Amniotic stem cell (primary cell): ENCODE data around the gene PPP1CA.
"Not testable (repeated sequence)": the region's sequence is repeated elsewhere in the genome, so short reads cannot be mapped to it uniquely, and the experiment has no call there.

Experiments used
- DNase-seq: peaks from one replicate; lab custom pipeline; 2025; lab: John Stamatoyannopoulos, UW

Gene PPP1CA

DNA sequence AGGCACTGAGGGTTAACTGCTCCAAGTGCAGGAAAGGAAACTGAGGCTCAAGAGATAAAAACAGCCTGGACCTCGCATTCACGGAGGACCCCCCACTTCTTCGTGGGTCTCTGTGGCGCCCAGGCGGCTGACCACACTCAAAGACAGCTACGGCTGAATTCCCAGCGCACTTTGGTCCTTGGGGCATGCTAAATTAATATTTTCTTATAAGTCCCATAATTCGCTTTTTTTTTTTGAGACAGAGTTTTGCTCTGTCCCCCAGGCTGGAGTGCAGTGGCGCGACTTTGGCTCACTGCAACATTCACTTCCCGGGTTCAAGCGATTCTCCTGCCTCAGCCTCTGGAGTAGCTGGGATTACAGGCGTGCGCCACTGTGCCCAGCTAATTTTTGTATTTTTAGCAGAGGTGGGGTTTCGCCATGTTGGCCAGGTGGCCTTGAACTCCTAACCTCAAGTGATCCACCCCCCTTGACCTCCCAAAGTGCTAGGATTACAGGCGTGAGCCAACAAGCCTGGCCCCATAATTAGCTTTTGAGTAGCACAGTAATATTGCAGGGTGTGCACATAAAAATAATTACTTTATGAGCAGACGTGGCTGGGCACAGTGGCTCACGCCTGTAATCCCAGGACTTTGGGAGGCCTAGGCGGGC, 658 bp upstream of the PPP1CA start:
- DNase-seq = not testable (repeated sequence)

DNA sequence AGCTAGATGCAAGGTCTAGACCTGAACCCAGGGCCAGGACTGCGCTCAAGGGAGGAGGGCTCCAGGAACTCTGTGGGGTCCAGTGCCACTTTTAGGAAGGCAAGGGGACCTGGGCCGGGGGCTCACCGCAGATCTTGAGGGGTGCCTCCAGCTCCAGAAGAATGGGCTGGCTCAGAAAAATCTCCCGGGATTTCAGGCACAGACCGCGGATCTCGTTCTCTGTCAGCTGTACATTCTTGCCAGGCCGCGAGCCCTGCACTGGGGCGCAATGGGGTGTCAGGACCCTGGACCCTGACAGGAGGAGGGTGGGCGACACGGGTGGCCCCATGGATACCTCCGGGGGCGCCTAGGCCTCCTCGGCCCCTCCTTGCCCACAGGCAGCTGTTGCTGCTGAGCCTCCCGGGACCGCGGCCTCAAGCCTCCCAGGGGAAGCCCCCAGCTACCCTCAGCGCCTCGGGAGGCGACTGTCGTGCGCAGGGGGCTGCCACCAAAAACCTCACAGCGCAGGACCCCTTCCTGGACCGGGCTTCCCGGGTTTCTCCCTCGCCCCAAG, 640 bp downstream of the PPP1CA start:
- DNase-seq = no peak

DNA sequence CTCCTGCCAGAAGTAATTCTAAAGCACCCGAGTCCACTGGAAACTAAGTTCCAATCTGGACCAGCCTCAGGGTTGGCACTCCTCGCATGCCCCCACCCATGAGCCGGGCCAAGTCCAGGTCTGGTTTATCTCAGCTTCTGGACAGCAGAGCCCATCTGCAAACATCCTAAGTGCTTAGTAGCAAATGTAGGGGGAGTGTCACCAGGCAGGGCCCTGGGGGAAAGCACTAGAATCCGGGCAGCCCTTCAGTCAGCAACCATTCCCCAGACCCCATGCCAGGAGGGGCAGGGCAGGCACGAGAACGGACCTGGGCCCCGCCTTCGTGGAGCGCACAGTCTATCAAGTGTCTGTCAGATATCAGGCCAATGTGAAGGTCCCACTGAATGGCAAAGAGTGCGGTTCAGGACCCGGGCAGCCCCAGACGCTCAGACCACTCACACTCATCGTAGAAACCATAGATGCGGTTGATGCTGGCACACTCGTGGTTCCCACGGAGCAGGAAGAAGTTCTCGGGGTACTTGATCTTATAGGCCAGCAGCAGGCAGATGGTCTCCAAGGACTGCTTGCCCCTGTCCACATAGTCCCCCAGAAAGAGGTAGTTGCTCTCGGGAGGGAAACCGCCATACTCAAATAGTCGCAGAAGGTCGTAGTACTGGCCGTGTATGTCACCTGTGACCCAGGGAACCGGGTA, 1.3 kb downstream of the PPP1CA start:
- no peak for DNase-seq

DNA sequence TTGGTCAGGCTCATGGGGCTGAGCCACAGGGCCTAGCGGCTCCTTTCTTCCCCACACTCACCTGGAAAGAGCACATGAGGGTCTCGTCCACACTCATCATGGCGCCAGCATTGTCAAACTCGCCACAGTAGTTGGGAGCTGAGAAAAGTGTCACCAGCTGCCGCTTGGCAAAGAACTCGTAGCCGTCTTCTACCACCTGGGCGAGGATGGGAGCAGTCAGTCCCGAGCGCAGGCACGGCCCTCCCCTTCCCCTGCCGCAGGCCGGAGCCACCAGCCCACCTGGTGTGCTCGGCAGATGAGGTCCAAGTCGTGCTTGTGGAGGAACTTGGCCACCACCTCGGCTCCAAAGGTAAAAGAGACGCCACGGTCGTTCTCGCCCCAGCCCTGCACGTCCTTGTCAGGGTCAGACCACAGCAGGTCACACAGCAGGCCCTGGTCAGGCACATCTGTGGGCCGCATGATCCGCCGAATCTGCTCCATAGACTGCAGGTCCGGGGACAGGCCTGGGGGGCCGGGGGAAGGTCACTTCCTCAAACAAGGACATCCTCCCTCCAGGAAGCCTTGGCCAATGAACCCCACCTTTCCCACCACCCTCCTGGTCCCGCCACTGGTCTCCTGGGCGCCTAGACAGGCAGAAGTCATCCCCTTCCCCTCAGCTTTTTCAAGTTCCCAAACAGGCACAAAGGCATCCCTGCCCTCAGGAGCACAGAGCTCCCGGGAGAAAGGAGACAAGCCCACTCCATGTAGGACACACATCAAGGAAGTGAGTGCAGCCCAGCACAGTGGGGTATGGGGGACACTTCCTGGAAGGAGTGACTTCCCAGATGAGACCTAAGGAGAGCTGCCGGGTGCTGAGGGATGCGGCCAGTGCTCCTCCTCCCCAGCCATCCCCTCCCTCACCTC, 2.7 kb downstream of the PPP1CA start:
- no peak for DNase-seq

DNA sequence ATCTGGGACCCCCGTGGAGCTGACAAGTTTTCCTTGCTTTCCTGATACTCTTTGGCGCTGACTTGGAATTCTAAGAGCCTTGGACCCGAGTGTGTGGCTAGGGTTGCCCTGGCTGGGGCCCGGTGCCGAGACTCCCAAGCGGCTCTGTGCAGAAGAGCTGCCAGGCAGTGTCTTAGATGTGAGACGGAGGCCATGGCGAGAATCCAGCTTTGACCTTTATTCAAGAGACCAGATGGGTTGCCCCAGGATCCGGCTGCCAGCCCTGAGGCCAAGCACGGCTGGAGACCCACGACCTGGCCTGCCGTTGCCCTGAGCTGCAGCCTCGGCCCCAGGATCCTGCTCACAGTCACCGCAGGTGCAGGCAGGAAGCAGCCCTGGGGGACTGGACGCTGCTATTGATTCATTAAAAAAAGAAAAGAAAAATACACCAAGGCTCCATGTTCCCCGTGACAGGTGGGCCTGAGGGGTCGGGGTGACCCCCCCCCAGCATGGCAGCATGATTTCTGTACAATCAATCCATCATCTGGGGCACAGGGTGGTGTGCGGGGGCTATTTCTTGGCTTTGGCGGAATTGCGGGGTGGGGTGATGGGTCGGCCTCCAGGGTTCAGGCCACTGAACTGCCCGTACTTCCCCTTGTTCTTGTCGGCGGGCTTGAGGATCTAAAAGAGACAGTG, 3.5 kb downstream of the PPP1CA start:
- DNase-seq = no peak

DNA sequence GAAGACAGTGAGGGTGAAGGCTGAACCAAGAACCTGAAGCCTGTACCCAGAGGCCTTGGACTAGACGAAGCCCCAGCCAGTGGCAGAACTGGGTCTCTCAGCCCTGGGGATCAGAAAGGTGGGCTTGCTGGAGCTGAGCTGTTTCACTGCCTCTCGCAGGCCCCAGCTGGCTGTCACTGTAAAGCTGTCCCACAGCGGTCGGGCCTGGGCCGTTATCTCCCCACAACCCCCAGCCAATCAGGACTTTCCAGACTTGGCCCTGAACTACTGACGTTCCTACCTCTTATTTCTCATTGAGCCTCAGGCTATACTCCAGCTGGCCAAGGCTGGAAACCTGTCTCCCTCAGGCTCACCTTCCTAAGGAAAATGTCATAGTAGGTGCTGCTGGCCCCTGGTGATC, 4.1 kb downstream of the PPP1CA start:
- no peak for DNase-seq

DNA sequence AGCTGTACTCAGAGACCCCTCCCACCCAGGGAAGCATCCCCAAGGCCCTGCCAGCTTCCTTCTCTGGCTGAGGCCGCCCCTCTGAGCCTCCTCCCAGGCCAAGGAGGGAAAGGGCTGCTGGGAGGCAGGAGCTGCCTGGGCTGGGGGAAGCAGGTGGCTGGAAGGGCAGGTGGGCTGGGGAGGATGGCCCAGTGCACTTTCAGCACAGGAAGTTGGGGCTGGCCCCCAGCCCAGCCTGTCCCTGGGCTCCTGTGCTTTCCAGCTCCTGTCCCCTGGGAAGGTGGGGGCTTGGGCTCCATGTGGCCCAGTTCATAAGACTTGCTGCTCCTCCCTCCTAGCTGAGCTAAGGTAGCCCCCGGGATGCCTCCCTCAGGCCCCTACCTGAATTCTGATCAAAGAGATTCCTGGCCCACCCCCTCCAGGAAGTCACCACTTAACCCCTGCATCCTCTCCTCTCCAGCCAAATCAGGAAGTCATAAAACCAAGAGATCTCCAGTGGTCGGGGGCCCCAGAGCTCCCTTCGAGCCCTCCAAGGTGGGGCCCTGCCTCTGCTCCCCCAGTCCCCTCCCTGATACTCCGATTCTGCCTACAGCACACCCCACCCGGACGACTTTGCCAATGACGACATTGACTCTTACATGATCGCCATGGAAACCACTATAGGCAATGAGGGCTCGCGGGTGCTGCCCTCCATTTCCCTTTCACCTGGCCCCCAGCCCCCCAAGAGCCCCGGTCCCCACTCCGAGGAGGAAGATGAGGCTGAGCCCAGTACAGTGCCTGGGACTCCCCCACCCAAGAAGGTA, 4.9 kb downstream of the PPP1CA start:
- DNase-seq = no peak

DNA sequence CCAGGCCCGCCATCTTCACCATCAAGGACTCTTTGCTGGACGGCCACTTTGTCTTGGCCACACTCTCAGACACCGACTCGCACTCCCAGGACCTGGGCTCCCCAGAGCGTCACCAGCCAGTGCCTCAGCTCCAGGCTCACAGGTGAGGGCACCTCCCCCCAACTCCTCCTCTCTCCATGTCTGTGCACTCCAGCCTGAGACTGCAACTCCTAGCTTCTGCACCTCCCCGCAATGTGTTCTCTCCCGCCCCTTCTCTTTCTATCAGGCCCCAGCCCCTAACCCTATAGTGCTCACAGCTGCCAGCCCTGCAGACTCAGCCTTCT, 5.4 kb downstream of the PPP1CA start:
- no peak for DNase-seq

DNA sequence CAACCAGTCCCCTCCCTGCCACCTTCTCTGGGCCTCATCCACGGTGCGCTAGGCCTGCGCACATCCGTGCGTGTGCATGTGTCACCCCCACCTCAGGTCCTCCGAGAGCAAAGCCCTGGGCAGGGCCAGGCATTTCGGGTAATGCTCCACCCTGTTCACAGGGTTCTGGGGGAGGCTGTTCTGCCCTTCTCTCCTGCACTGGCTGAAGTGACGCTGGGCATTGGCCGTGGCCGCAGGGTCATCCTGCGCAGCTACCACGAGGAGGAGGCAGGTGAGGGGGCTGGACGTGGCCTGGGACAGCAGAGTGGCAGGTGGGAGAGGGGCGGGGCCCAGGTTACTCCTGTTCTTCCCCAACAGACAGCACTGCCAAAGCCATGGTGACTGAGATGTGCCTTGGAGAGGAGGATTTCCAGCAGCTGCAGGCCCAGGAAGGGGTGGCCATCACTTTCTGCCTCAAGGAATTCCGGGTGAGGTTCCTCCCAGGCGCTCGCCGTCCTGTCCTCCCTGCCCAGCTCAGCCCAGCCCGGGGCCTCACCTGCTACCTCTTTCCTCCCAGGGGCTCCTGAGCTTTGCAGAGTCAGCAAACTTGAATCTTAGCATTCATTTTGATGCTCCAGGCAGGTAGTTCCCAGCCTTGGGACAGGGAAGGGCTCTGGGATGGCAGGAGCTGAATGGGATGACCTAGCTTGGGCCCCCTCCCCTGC, 6.0 kb downstream of the PPP1CA start:
- DNase-seq = no peak

DNA sequence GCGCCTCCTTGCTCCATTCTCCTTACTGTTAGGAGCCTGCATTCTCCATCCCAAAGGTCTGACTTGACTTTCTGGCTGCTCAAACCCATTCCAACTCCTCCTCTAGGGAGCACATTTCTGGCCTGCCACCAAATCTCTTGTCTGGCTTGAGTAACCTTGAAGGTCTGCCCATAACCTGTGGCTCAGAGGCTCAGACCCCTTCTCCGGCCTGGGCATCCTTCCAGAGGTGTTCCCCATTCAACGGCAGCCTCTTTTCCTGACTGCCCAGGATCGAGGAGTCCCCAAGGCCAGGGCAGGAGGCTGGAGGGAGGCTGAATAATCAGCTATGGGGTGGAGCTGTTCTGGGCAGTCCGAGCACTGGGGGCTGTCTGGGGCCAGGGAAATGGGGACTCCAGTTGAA, 7.7 kb downstream of the PPP1CA start:
- no peak for DNase-seq

DNA sequence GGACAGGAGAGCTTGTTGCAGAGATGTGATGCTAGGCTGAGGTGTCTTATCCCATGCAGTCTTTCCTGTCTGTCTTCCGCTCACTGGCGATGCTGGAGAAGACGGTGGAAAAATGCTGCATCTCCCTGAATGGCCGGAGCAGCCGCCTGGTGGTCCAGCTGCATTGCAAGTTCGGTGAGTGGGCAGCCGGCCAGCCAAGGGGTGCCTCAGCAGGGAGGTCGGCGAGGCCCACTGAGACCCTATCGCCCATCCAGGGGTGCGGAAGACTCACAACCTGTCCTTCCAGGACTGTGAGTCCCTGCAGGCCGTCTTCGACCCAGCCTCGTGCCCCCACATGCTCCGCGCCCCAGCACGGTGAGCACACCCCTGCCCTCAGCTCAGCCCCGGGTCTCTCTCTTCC, 8.2 kb downstream of the PPP1CA start:
- DNase-seq = no peak

DNA sequence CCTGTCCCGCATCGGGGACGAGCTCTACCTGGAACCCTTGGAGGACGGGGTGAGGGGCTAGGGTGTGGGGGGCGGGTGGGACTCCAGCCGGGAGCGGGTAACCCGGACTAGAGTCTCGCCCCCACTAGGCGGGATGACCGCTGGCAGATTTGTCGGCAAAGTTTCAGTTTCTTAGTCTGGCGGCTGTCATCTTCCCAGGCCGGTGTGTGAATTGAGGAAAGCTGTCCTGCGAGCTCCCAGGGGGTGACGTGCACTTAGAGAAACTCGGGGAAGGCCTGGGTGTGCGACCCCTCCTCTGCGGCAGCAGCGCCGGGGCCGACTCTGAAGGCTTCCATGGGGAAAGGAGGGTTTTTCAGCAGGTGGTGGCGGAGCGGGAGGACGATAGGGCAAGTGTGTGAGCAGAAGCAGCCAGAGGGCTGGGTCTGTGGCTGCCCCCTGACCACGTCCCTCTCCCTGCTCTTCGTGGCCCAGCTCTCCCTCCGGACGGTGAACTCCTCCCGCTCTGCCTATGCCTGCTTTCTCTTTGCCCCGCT, 9.4 kb downstream of the PPP1CA start:
- DNase-seq = no peak

DNA sequence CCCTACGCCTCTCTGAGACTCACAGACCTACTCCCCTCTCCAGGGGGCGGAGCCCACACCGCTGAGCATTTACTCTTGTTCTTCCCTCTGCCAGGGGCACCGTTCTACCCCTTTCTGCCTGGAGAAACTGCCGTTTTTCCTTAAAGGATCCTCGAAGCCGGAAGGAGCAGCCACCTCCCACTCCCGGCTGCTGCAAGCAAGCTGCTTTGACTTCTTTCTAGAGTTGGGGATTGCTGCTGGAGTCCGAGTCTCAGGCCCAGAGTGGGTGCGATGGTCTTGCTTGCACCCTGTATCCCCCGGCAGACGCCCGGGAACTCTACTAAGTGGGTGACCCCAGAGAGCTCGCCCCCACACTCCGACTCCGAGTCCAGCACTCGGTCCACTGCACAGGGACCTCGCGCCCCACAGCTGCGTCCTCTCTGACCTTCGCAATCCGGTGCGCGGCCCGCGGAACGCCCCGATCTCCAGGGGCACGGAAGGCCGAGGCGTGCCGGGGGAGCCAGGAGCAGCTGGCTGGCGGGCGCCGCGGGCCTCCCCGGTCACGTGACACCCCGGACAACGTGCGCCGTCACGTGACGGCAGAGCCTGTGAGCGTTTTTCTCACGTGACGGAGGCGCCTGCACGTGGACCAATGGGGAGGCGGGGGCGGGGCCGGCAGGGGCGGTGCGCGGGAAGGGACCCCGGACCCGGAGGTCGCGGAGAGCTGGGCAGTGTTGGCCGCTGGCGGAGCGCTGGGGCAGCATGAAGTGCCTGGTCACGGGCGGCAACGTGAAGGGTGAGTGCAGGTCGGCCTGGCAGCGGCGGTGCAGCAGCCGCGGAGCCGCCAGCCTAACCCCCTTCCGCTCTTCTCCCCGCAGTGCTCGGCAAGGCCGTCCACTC, 10.1 kb downstream of the PPP1CA start, which contains the start of gene RAD9A:
Gene RAD9A, plus strand, starts transcription at position 683 of the 879 bp plus-strand sequence. Its CDS starts 59 bp downstream, at position 742.
- DNase-seq = peak; percentile 83

DNA sequence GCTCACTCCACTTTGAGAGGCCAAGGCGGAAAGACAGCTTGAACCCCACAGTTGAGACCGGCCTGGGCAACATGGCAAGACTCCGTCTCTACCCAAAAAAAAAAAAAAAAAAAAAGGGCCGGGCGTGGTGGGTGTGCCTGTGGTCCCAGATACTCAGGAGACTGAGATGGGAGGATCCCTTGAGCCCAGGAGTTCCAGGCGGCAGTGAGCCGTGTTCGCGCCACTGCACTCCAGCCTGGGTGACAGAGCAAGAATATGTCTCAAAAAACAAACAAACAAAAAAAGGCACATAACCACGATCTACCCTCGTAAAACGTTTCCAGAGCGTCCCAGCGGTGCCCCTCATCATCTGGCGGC, 10.7 kb downstream of the PPP1CA start:
- DNase-seq = no peak

DNA sequence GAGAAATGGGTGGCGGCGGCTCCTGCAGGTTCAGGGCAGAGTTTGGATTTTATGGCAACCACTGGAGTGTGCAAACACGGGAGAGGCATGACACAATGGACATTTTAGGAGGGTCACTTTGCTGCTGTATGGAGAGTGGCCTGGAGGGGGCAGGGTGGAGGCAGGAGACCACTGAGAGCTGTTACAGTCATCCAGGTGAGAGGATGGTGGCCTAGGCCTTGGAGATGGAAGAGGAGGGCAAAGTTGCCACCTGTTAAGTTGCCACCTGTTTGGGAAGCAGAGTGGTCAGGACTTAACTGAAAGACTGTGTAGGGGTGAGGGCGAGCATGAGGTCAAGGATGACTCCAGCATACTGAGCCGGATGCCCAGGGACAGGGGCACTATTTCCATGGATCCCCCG, 12.2 kb downstream of the PPP1CA start:
- DNase-seq = no peak

DNA sequence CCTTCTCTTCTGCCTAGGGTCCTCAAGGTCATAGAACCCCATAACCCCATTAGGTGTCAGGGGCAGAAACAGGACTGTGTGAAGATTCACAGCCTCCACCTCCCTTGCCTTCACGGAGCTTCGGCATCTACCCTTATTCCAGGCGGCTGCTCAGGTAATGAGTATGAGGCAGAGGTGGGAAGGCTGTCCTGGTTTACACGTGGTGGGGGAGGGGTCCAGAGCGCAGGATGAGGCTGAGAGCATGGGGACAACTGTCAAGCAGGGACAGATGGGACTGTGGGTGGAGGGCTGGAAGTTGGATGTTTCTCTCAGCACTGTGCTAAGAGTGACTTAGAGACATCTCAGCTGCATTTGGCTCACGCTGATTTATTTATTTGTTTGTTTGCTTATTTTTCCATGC, 14.1 kb downstream of the PPP1CA start:
- no peak for DNase-seq

DNA sequence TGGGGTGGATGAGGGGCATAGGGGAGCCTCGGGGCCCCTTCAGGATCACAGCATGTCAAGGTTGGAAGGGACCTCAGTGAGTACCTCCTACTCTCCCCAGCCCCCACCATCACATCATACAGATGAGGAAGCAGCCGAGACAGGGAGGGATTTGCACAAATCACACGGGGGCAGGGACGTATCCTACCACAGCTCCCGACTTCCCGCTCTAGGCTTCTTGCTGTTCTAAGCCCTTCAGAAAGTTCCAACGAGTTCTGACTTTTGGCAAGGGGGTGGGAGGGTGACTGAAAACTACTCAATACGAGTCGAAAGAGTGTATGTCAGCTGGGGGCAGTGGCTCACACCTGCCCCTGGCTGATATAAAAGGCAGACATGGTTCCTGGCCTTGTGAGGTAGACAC, 14.6 kb downstream of the PPP1CA start:
- DNase-seq = no peak

DNA sequence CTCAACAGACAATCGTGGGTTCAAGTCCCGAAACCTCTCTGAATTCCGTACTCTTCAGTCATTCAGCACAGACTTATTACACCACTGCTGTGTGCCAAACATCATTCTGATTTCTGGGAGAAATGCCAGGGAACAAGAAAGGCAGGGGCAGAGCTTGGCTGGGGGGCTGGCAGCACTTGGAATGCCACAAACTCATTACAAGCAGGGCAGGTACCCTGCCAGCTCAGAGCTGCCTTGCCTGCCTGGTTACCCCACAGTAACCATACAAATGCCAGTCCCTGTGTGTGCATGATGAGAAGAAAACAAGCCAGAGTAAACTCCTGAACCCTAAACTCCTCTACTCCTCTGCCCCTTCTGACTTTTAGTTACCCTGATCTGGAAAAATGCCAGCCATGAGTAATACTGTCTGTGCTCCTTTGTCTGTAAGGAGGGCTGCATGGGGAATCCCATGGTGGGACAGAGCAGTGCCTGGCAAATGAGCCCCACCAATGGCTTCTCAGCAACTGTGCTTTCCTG, 16.7 kb downstream of the PPP1CA start:
- DNase-seq = no peak
